ENCODE measurements around the gene CHMP4A.
"Not testable (repeated sequence)": the region's sequence is repeated elsewhere in the genome, so short reads cannot be mapped to it uniquely, and the experiment has no call there.

CHMP4A gene

GRCh38 chr14:24202538-24202937, 10.8 kb downstream of the CHMP4A start:
- H3K4me3 Mint-ChIP-seq; DNase-seq; ATAC-seq (replicated peaks); H3K27me3 Mint-ChIP-seq; H3K9me3 Mint-ChIP-seq; H3K27ac Mint-ChIP-seq: not testable (repeated sequence)
- Mint-ChIP-seq H3K36me3 (peaks cover 71 to 79% of the 10 kb centered on the region in 2 donors), H3K4me1 (peaks cover 31 to 61% of the 10 kb centered on the region in 2 donors)

GRCh38 chr14:24198814-24199524, 14.3 kb downstream of the CHMP4A start:
- peak overlapping the region; percentile 71 for H3K27ac Mint-ChIP-seq
- no peaks in the 10 kb centered on the region for H3K27me3 Mint-ChIP-seq
- DNase-seq (no peak), ATAC-seq (replicated peaks) (no peak)
- H3K36me3 Mint-ChIP-seq = peaks cover 46 to 66% of the 10 kb centered on the region in 2 donors
- peak overlapping the region in 1 of 2 donors; percentile 56 for H3K4me3 Mint-ChIP-seq
- peaks cover 6 to 10% of the 10 kb centered on the region in 2 donors for H3K9me3 Mint-ChIP-seq
- H3K4me1 Mint-ChIP-seq = peaks cover 31 to 59% of the 10 kb centered on the region in 2 donors

- DNase-seq (no peak), ATAC-seq (replicated peaks) (no peak)
- Mint-ChIP-seq H3K36me3 (peaks cover 40 to 60% of the 10 kb centered on the region in 2 donors), H3K27me3 (no peaks in the 10 kb centered on the region), H3K4me3 (peak overlapping the region; percentile 92 to 95), H3K4me1 (peaks cover 37 to 70% of the 10 kb centered on the region in 2 donors), H3K27ac (peak overlapping the region; percentile 98), H3K9me3 (peaks cover 0 to 3% of the 10 kb centered on the region in 2 donors)
Measured at GRCh38 chr14:24197056-24197450, 16.2 kb downstream of the CHMP4A start.

GRCh38 chr14:24196071-24197055, 16.9 kb downstream of the CHMP4A start:
- DNase-seq = no peak
- H3K4me1 Mint-ChIP-seq = peaks cover 39 to 77% of the 10 kb centered on the region in 2 donors
- H3K9me3 Mint-ChIP-seq = peaks cover 0 to 3% of the 10 kb centered on the region in 2 donors
- H3K36me3 Mint-ChIP-seq = peaks cover 34 to 59% of the 10 kb centered on the region in 2 donors
- H3K4me3 Mint-ChIP-seq = peak overlapping the region; percentile 92 to 95
- ATAC-seq (replicated peaks) = peak; percentile 41 to 46
- no peaks in the 10 kb centered on the region for H3K27me3 Mint-ChIP-seq
- peak overlapping the region; percentile 98 for H3K27ac Mint-ChIP-seq

- Mint-ChIP-seq H3K4me3 (peak within 1 kb of the TSS; percentile 92 to 95), H3K27ac (peak within 1 kb of the TSS; percentile 98), H3K4me1 (peaks cover 39 to 82% of the 10 kb centered on the region in 2 donors)
Measured at GRCh38 chr14:24195186-24196070, 17.9 kb downstream of the CHMP4A start, which contains the start of gene TM9SF1. Gene TM9SF1 (minus strand): TSS chr14:24195441. CDS start chr14:24195019, 422 bp downstream.

GRCh38 chr14:24194873-24195185, 18.5 kb downstream of the CHMP4A start:
- peaks cover 0 to 3% of the 10 kb centered on the region in 2 donors for H3K9me3 Mint-ChIP-seq
- peak overlapping the region; percentile 98 for H3K27ac Mint-ChIP-seq
- peaks cover 35 to 58% of the 10 kb centered on the region in 2 donors for H3K36me3 Mint-ChIP-seq
- DNase-seq = no peak
- H3K4me3 Mint-ChIP-seq = peak overlapping the region; percentile 92 to 95
- peaks cover 41 to 82% of the 10 kb centered on the region in 2 donors for H3K4me1 Mint-ChIP-seq
- ATAC-seq (replicated peaks) = no peak
- no peaks in the 10 kb centered on the region for H3K27me3 Mint-ChIP-seq

More at GRCh38 chr14:24195186-24196070, 17.9 kb downstream of the CHMP4A start, which contains the start of gene TM9SF1:
- Mint-ChIP-seq H3K27me3 (no peaks in the 10 kb centered on the region), H3K9me3 (peaks cover 0 to 3% of the 10 kb centered on the region in 2 donors), H3K36me3 (peaks cover 33 to 57% of the 10 kb centered on the region in 2 donors)
- peak; percentile 90 for ATAC-seq (replicated peaks)
- DNase-seq = peak; percentile 87

GRCh38 chr14:24194186-24194872, 19.0 kb downstream of the CHMP4A start:
- Mint-ChIP-seq H3K9me3 (peaks cover 0 to 3% of the 10 kb centered on the region in 2 donors), H3K4me1 (peaks cover 39 to 80% of the 10 kb centered on the region in 2 donors), H3K27ac (peak overlapping the region; percentile 98), H3K27me3 (no peaks in the 10 kb centered on the region), H3K4me3 (peak overlapping the region; percentile 92 to 95), H3K36me3 (peaks cover 31 to 54% of the 10 kb centered on the region in 2 donors)
- ATAC-seq (replicated peaks) (no peak), DNase-seq (no peak)

GRCh38 chr14:24192933-24193332, 20.4 kb downstream of the CHMP4A start:
- no peak overlapping the region for H3K4me3 Mint-ChIP-seq
- H3K36me3 Mint-ChIP-seq = peaks cover 21 to 46% of the 10 kb centered on the region in 2 donors
- DNase-seq (no peak), ATAC-seq (replicated peaks) (no peak)
- H3K27me3 Mint-ChIP-seq = no peaks in the 10 kb centered on the region
- peaks cover 34 to 74% of the 10 kb centered on the region in 2 donors for H3K4me1 Mint-ChIP-seq
- H3K9me3 Mint-ChIP-seq = no peaks in the 10 kb centered on the region
- H3K27ac Mint-ChIP-seq = no peak overlapping the region

- no peak for ATAC-seq (replicated peaks)
- DNase-seq = no peak
- peaks cover 38 to 72% of the 10 kb centered on the region in 2 donors for H3K4me1 Mint-ChIP-seq
- H3K4me3 Mint-ChIP-seq = no peak overlapping the region
- no peaks in the 10 kb centered on the region for H3K9me3 Mint-ChIP-seq
- no peaks in the 10 kb centered on the region for H3K27me3 Mint-ChIP-seq
- no peak overlapping the region for H3K27ac Mint-ChIP-seq
- H3K36me3 Mint-ChIP-seq = peaks cover 22 to 52% of the 10 kb centered on the region in 2 donors
Measured at GRCh38 chr14:24190416-24190815, 22.9 kb downstream of the CHMP4A start.

GRCh38 chr14:24189460-24189859, 23.8 kb downstream of the CHMP4A start:
- H3K9me3 Mint-ChIP-seq = no peaks in the 10 kb centered on the region
- ATAC-seq (replicated peaks) (no peak), DNase-seq (no peak)
- peaks cover 27 to 49% of the 10 kb centered on the region in 2 donors for H3K36me3 Mint-ChIP-seq
- no peak overlapping the region for H3K4me3 Mint-ChIP-seq
- H3K27me3 Mint-ChIP-seq = no peaks in the 10 kb centered on the region
- H3K4me1 Mint-ChIP-seq = peaks cover 35 to 62% of the 10 kb centered on the region in 2 donors
- peak overlapping the region; percentile 20 for H3K27ac Mint-ChIP-seq

GRCh38 chr14:24189059-24189375, 24.3 kb downstream of the CHMP4A start:
- peaks cover 27 to 47% of the 10 kb centered on the region in 2 donors for H3K36me3 Mint-ChIP-seq
- H3K27ac Mint-ChIP-seq = peak overlapping the region; percentile 95
- H3K9me3 Mint-ChIP-seq = no peaks in the 10 kb centered on the region
- peak overlapping the region; percentile 93 to 95 for H3K4me3 Mint-ChIP-seq
- H3K4me1 Mint-ChIP-seq = peaks cover 30 to 58% of the 10 kb centered on the region in 2 donors
- no peaks in the 10 kb centered on the region for H3K27me3 Mint-ChIP-seq
- no peak for DNase-seq
- no peak for ATAC-seq (replicated peaks)

GRCh38 chr14:24188251-24189058, 24.8 kb downstream of the CHMP4A start, which contains the start of gene IPO4:
Gene IPO4 (minus strand): TSS chr14:24188816. CDS start chr14:24188787, 29 bp downstream.
- H3K27ac Mint-ChIP-seq = peak within 1 kb of the TSS; percentile 95
- peaks cover 27 to 49% of the 10 kb centered on the region in 2 donors for H3K36me3 Mint-ChIP-seq
- no peaks in the 10 kb centered on the region for H3K27me3 Mint-ChIP-seq
- H3K4me1 Mint-ChIP-seq = peaks cover 29 to 55% of the 10 kb centered on the region in 2 donors
- H3K4me3 Mint-ChIP-seq = peak within 1 kb of the TSS; percentile 93 to 95
- DNase-seq (peak; percentile 90), ATAC-seq (replicated peaks) (peak; percentile 96 to 98)
- no peaks in the 10 kb centered on the region for H3K9me3 Mint-ChIP-seq

Measured in stimulated activated naive B cell treated with anti-CD40 and anti-IgM and Interleukin-4, amounts not matched to agents 10 μg/mL and 1 μg/mL and 100 μg/mL, for 72 hours (primary cell).